ENCODE measurements around the gene IP6K3.

The IP6K3 gene

DNA sequence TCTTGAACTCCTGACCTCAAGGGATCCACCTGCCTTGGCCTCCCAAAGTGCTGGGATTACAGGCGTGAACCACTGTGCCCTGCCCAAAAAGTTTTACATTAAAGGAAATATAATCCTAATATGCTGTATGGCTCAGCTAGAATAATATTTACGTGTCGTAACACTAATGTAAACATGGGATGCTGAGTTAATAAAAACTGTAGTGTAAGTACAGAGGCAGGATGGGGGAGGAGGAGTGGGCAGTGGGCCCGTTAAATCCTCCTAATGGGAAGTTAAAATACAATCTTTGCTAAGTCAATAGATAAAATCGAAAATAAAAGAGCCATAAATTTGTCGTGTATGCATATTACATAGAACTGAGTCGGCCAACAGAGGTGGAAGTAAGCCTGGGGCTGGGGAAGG lies 12.1 kb upstream of the IP6K3 start:
- no peak for DNase-seq

DNA sequence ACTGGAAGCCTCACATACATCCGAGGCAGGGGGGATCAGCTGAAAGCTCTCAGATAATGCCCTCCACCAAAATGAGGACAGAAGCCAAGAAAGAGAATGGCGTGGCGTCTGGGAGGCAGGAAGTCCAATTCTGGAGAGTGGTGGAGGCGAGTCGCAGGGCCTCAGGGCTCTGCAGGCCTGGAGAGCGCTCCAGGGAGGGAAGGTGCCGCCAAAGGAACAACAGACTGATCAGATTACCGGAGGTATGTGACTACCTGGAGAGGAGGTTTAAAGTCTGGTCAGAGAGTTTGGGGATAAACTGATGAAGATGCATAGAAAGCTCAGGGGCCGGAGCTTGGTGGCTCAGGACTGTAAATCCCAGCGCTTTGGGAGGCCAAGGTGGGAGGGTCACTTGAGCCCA lies 11.2 kb upstream of the IP6K3 start:
- DNase-seq: no peak

DNA sequence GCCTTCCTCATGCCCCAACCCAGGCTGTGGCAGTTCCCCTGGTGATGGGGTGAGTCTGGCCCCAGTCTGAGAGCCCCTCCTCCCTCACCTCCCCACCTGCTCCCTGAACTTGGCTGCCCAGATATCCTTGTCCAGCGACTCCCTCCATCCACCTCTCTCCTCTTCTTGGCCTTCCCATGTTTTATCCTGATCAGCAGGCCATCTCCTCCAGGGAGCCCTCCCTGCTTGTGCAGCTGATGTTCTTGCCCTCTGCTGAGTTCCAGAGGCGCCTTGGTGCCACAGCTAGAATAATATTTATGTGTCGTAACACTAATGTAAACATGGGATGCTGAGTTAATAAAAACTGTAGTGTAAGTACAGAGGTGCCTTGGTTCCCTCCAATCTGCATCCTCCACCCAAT lies 10.4 kb upstream of the IP6K3 start:
- DNase-seq: no peak

DNA sequence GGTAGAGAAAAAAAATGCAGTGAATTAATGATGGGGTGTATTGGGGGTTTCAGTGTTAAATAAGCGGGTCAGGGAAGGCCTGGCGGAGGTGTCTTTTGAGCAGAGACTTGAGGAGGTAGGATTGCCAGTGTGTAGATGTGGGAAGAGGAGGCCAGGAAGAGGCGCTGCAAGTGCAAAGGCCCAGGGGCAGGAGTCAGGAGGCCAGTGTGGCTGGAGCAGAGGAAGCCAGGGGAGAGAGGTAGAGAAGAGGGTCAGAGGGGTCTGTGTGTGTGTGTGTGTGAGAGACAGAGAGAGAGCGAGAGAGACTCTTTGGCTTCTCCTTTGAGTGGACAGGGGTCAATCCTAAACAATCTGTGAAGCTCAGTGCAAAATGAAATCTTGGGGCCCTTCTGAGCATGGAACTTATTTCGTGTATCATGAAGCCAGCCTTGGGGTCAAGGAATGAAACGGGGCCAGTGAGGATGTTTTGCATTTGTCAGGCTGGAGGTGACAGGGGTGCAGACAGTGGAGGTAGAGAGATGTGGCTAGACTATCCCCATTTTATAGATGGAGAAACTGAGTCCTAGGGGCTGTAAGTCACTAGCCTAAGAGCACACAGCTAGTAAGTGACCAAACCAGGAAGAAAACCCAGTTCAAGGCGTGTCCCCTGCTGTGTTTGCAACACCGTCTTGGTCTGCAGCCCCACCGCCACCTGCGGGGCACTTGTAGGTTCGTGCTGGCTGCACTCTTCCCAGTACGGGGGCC lies 9.7 kb upstream of the IP6K3 start:
- DNase-seq: no peak

DNA sequence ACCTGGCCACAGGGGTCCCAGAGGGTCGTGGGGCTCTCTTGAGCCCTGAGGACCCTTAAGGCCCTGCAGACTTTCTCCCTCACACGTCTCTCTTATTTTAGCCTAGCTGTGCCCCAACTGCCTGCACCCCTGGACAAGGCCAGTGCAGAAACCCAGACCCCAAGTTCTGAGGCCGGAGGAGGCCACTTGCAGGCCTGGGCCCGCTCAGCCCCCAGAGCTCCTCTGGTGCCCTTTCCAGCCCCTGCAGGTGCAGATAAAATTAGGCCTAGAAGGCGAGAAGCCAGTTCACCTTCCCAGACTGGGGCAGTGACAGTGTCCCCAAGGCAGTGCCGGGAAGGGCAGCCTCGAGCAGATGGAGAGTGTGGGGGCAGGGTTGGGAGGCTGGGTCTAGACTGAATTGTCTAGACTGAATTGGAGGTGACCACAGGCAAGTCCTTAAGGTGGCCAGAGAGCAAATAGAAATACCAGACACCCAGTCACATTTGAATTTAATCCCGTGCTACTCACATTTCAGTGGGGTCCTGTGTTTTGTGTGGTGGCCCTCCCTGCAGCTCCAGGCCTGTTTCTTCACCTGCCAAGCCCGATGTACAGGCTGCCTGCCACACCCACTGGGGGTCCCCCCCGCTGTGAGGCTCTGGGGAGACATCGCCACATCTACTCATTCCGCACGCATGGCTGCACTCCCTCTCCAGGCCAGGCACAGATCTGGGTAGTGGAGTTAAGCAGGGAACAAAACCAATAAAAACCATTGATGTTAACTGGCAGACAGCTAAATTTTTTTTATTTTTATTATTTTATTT lies 8.6 kb upstream of the IP6K3 start:
- no peak for DNase-seq

DNA sequence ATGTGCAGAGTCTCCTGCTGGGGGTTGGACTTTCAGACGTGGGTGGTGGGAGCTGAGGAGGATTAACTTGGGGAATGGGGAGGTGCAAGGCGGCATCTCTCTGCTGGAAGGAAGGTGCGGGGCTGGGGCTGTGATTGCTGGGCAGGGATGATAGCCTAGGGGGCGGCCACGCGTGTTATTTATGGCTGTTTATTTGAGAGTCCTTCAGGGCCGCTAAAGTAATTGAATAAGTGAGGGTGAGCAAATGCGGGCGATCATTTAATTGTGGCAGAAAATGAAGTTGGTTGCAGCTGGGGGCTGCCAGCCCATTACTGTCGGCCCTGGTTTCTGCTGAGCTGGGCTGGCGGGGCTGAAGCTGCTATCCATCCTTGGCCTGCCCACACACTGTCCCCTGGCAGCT lies 7.5 kb upstream of the IP6K3 start:
- no peak for DNase-seq

DNA sequence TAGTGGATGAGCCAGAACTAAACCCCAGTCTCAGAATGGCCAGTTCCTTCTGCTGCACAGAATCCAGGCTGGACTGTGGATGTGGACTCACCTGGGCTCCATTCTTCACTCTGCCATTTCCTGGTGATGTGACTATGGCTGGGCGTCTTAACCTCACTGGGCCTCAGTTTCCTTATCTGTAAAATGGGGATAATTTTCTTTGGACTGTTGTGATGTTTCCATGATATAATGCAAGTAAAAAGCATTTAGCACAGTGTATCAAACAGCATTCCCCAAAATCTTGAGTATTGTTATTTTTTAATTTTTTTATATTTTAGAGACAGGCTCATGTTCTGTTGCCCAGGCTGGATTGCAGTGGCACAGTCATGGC lies 5.9 kb upstream of the IP6K3 start:
- DNase-seq: no peak

DNA sequence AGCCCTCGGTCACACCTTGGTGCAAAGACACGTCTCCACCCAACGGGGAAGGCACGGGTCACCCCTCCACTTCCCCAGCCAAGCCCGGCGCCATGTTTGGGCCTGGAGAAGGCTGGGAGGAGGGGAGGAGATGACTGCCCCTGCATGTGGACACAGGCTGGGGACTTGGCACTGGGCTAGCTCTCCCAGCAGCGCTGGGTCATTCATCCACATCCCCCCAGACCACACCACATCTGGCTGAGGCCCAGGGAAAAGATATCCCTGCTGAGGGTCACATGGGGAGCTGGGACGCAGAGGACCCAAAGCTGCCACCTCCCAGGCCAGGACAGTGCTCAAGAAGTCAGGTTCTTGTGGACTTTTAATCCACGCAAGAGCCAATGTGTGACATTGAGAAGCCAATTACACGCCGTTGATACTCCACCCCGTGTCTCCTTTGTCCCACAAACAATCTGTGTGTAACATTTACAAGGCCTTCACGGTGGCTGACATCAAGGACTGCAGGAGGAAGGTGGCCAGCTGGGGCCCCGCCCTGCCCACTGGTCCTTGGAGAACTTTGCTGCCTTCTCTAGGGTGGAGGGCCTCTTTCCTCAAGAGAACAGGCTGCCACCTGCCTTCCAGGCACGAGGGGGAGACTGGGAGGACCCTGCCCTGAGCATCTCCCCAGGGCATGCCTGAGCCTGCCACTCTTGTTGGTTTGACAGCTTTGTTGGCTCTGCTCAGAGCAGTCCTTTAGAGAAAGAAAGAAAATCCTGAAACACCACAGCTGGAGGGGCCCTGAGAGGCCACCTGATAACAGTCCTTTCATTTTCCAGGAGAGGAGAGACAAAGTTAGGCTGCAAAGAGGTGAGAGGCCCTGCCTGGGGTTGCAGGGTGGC lies 5.3 kb upstream of the IP6K3 start:
- DNase-seq: no peak

DNA sequence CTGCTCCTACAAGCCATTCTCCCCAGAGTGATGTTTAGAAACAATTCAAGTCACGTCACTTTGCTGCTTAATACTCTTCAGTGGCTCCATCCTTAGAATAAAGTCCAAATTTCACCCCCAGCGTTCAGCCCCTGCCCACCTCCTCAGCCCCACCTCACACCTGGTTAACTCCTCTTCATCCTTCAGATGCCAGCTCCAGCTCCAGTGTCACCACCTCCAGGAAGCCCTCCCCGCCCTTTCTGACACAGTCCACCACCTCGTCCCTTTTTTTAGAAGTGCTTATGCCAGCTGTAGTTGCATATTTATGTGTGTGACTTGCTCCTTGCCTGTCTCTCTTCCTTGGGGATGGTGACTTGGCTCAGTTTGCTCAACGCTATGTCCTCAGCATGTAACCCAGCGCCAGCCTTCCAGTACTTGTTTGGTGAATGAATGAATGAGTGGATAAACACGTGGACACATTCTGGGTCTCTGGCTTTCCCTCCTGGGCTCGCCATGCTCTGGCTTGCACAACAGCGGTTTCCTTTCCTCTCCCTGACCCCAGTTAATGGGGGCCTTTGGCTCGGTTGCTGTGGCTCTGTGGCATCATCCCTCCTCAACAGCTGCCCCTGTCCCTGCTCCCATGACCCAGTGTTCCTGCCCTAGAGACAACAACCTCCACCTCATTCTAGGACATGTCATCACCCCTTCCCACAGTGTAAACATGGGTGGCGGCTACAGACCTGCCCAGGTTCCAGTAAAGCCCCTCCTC lies 3.7 kb upstream of the IP6K3 start:
- DNase-seq: no peak

DNA sequence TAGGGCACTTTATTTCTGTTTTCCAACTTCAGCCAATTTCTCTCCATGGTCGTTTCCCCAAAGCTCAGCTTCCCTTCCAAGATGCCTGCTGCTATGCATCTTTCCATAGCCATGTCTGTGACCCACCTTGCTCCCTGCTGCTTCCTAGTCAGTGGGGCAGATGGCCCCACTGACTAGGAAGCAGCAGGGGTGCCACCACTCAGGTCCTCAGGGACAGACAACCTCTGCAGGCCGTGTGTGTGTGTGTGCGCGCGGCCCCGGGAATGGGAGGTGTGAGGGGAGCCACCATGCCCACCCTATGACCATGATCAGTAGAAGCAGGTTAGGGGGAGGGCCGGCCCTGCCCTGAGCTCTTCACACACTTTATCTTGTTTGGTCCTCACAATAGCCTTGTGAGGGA lies 2.7 kb upstream of the IP6K3 start:
- DNase-seq: no peak

DNA sequence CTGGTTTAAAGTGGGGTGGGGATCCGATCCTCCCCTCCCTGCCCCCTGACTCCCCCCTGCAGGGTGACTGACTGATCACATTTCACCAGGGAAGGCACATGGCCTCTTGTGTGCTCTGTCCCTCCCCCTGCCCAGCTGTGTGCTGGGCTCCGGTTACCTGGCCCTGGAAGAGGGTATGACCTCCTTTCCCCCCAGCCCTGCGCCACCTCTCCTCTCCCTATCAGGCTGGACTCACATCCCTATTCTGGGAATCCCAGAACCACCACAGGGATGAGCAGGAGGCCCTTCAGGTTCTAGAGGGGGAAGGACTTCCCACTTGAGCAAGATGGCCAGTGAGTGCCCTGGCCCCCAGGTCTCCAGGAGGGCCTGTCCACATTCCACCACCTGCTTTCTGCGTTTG lies 2.1 kb upstream of the IP6K3 start:
- no peak for DNase-seq

DNA sequence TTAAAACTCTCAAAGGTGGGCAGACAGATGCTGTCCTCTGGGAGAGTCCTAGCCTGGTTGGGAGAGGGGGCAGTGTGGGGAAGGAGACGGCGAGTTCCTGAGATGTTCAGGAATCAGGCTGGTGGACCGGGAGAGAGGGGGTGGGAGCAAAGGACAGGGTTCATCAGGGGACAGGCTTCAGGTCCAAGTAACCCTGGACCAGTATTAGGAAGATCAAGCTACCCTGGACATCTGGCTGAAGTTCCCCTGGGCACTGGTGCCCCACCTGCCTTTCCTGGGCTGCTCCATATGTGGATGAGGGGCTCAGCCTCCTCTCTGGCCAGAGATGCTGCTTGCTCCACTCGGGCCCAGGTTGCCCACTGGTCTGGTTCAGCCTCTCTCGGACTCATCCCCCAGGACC lies 1.1 kb upstream of the IP6K3 start:
- no peak for DNase-seq

DNA sequence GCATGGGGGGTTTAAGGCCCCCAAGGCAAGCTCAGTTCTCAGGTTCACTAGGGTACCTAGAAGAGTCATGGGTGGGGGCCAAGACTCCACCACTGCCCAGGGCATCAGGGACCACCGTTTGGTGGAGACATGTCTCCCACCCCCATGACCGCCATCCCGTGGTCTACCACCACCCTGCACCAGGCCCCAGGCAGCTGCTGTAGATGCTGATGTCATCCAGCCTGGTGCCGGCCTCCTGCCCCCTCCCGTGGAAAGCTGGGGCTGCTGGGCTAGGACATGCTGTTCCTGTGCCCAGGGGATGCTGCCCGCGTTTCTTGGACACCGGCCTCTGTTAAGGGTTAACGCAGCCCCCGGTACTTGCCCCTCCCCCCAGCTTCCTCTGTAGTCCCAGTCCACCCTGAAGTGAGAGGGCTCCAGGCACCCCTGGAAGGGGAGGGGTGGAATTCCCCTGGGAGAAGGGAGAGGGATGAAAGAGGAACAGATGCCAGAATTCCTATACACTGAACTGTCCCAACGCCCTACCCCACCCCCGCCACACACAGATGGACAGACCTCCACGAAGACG lies 587 bp downstream of the IP6K3 start:
- DNase-seq: no peak

DNA sequence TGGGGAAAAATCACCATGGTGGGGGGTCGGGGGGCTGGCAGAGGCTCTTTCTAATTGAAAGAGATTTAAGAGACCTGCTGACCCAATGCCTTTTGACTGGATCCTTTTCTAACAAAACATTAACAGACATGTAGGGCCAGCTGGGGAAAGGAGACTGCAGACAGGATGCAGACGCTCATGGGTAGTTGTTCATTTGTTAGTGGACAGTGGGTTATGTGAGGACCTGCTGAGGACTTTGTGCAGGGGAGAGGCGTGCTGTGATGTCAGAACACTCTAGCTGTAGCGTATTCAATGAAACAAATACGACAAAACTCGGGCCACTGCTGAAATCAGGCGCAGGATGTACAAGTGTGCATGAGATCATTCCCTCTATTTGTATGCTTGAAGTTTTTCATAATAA lies 1.2 kb downstream of the IP6K3 start:
- DNase-seq: no peak

DNA sequence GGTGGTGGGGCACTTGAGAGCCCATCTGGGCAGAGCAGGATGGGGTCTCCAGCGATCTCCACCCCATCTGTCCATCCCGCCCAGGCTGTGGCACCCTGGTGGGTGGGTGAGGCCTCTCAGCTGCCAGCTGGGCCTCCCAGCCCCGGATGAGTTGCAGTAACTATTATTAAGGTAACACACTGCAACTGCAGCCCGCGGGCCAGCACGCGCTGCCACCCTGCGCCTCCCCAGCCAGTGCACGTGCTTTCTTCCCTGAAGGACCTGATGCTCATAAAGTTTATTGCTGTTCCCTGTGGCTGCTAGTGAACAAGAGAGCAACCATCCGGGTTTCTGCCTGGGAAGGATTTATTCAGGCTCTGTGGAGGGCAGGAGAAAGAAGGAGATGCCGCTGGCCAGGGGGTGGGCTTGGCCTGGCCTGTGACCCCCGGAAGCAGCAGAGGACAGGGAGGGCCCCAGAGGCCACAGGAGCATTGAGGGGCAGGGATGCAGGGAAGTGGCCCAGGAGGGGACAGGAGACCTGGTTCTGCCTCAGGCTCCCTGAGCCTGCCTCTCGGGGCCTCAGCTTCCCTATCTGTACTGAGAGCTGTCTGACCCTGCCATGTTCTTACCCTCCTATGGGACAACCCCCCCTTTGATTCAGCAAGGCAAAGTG lies 1.7 kb downstream of the IP6K3 start:
- DNase-seq: no peak

DNA sequence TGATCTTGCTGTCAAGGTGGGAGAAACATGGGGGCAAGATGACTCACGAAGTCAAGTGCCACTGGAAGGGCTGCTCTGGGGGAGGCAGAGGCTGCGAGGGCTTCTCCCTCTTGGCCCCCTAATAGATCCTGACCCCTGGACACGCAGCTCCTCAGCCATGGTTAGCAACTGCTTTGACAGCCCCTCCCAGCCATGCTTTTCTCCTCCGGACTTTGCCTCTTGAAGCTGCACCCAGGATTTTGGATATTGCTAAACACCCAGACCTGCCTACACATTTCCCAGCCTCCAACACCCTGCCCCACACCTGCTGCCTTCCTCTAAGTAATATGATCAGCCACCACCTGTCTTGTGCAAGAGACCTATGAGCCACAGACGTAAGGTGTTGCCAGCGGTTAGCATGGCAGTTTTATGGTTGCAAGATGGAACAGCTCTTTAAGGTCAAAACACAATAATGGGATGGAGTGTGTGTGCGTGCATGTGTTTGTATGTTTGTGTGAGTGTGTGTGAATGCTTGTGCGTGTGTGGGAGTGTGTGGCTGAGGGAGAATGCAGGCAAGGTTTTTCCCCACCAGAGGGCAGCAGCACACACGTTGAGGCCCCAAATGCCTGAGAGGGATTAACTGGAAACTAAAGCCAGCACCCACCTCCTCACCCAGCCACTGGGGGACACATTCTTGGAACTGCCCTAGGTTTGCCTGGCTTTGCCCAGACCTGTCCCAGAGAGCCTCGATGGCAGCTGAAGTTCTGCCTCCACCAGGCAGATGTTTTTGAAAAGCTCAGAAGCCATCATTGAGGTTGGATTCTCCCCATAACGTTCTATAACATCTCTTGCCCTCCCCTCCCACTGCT lies 2.5 kb downstream of the IP6K3 start:
- DNase-seq: peak; percentile 76

DNA sequence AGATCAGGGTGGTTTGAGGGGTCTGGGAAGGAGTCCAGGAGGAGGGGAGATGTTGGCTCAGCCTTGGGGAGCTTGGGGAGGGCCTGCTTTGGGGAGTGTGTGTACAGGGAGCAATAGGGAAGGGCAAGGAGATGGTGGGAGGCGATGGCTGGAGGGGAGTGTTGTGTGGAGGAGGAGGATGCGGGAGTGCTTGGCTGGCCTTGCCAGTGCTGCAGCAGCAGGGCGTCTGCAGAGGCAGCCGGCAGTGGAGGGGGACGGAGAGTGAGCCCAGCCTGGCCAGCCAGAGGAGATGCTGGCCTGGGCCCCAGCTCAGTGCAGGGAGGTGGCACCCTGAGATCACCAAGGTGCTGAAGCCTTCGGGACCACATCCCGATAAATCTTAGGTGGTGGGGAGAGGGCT lies 3.9 kb downstream of the IP6K3 start:
- DNase-seq: no peak

DNA sequence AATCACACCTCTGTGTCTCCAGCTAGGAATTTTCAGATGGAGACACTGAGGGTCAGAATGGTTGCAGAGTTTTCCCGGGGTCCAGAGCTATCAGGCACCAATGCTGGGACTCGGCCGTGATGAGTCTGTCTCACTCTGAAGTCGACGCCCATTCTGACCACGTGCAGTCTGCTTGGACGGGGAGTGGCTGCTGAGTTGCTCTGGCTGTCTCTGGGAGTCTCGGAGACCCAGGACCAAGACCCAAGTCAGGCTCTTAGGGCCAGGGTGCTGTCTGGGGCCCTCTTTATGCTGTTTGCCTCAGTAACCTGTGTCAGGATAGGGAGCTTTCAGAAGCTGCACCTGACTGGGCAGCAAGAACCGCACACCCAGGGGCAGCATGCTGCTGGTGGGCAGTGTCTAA lies 4.6 kb downstream of the IP6K3 start:
- DNase-seq: no peak

DNA sequence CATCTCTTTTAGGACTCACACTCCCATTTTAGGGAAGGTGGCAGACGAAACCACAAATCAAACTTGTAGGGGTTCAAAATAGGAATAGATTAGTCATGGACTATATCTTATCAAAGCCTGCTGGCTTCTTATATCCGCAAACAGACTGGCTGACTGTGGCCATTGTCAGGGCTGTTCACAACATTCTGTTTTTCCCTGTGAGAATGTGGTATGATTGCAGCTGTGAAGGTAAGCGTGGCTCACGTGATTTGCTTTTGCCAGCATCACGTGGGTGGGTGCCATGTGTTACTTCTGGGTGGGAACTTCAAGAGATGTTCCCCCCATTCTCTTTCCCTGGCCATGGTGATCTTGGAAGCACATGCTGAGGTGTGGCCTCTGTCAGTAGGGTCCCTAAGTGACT lies 5.9 kb downstream of the IP6K3 start:
- no peak for DNase-seq

DNA sequence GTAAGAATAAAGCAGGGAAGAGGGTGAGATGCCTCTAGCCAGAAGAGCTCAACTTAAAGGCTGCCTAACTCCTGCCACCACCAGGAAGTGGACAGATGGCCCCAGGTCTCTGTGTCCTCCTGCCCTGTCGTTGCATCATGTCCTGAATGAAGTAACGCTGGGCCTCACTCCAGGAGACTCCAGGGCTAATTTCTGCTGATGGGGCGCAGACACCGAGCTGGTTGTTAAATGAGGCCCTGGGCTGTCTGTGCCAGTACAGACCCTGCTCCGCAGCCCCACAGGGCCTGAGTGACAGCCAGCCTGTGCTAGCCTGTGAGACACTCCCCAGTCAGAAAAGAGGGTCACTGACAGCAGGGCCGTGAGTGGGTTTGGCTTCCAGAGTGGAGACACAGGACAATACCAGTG lies 6.5 kb downstream of the IP6K3 start:
- no peak for DNase-seq

DNA sequence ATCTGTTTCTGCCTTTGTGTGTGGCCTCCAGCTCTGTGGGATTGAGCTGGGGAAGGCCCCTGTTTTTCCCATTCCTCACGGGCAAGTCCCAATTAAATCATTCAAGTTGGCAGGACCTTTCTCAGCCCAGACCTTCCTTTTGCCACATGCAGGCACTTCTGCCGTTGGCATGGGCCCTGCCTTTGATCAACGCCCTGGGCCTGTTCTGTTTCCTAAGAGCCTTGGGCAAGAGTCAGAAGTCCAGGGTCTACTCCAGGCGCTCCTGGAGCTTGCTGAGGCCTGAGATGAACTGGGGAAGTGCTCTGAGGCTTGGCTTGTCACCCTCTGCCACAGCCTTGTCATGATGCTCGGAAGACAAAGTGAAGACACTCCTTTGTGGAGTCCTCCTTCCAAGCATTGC lies 7.1 kb downstream of the IP6K3 start:
- DNase-seq: no peak
